Cardiac fibroblast (primary cell): ENCODE results near the gene INAFM2.
A peak's percentile ranks its signal among the peaks of the same experiment; 100 is the strongest.

Source experiments
- DNase-seq, 2 donors: peaks; one replicate each; pipeline versions ENCODE4 v3.0.0 to v3.0.0-alpha.2; 2010; ENCODE audit warnings: low read depth in 2 of 2
- H3K4me3 ChIP-seq, 2 donors: replicated peaks in 1 of 2; 1 replicate in 1 of 2; 2 replicates in 1 of 2; pipeline ENCODE4 v1.5.1; 2011; ENCODE audit warnings: low read depth in 2 of 2, low read length in 2 of 2, mild to moderate bottlenecking in 2 of 2, moderate library complexity in 1 of 2
- TF ChIP-seq, protein P1 (sequence below): IDR thresholded peaks from one replicate; pipeline ENCODE4 v1.5.1; 2011; ENCODE audit warnings: low read depth, mild to moderate bottlenecking, low read length, inconsistent platforms

The INAFM2 gene

GRCh38 chr15:40282869-40283614 is 40.5 kb upstream of the INAFM2 start, which contains the start of gene ANKRD63:
TSS of gene ANKRD63 (minus strand) at chr15:40283064. CDS start at chr15:40282586, 478 bp downstream.
- DNase-seq = no peak
- H3K4me3 ChIP-seq = peak within 1 kb of the TSS; percentile 33 to 37
- TF ChIP-seq, protein P1, sequence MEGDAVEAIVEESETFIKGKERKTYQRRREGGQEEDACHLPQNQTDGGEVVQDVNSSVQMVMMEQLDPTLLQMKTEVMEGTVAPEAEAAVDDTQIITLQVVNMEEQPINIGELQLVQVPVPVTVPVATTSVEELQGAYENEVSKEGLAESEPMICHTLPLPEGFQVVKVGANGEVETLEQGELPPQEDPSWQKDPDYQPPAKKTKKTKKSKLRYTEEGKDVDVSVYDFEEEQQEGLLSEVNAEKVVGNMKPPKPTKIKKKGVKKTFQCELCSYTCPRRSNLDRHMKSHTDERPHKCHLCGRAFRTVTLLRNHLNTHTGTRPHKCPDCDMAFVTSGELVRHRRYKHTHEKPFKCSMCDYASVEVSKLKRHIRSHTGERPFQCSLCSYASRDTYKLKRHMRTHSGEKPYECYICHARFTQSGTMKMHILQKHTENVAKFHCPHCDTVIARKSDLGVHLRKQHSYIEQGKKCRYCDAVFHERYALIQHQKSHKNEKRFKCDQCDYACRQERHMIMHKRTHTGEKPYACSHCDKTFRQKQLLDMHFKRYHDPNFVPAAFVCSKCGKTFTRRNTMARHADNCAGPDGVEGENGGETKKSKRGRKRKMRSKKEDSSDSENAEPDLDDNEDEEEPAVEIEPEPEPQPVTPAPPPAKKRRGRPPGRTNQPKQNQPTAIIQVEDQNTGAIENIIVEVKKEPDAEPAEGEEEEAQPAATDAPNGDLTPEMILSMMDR = no peak

DNA sequence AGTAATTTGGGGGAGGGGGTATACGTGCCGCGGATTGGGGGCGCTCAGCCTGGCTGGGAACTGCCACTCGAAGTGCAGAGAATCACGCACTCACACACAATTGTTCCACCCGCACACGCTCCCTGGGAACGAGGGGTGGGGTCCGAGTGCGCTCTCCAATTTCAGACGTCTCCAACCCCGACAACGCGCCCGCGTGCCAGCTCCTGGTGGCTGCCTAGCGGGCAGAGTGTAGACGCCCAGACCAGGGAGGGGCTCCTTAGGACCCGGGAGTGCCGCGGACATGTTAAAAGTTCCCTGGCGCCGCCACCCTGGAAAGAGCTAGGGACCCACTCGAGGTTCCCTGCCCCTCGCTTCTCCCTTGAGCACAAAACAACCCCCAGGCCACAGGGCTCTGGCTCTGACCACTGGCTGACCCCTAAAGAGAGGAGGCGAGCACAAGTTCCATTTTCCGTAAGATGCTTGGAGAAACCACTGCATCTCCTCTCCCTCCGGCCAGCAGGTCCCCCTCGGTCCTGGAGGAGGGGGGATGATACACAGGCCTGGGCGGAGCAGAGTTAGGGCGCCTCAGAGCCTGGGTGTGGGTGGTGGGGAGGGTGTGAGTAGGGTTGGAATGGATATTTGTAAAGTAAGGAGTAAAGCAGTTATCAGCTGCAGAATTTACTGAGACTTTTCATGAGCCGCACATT is 39.7 kb upstream of the INAFM2 start:
- DNase-seq = no peak
- no peak overlapping the region for H3K4me3 ChIP-seq
- TF ChIP-seq, protein P1 = no peak

DNA sequence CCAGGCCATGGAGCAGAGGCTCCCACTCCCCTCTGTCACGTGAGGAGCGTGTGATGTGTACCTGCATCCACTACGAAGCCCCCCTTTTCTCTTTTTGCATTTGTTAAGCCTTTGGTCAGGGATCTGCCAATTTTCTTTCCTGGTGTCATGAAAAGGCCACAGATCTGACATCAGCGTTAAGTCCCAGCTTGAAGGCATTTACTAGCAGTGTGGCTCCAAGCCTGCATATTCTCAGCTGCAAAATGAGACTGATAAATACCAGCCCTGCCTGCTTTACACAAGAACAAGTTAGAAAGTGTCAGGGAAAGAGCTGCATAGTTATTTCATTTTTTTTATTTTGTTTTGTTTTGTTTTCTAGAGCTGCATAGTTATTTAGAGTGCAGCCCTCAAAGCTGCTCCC is 38.3 kb upstream of the INAFM2 start:
- no peak overlapping the region for H3K4me3 ChIP-seq
- DNase-seq = peak in 1 of 2 donors; percentile 48
- TF ChIP-seq, protein P1 = no peak

- H3K4me3 ChIP-seq = no peak overlapping the region
- TF ChIP-seq, protein P1 = no peak
- no peak for DNase-seq
Measured at GRCh38 chr15:40285554-40286011, 37.9 kb upstream of the INAFM2 start.

DNA sequence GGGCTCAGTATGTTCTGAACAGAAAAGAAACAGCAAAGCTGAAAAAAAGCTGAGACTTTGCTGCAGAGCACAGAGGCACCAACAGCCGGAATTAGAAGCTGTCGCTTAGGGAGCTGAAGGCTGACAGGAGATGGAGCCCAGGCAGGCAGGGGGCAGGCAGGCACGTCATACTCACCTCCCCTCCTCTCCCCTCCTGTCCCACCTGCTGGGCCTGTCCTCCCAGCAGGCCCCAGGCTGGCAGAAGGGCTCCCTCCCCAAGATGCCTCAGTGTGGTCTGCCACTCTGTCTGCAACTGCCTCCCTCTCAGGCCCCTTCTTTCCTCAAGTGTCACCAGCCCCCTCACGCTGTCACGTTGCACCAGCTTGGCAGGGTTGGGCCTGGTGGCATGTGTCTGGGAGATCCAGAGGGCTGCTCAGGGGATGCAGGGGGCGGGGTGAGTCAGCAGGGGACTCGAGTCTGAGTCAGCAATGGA is 37.4 kb upstream of the INAFM2 start:
- DNase-seq = no peak
- no peak overlapping the region for H3K4me3 ChIP-seq
- TF ChIP-seq, protein P1 = no peak

DNA sequence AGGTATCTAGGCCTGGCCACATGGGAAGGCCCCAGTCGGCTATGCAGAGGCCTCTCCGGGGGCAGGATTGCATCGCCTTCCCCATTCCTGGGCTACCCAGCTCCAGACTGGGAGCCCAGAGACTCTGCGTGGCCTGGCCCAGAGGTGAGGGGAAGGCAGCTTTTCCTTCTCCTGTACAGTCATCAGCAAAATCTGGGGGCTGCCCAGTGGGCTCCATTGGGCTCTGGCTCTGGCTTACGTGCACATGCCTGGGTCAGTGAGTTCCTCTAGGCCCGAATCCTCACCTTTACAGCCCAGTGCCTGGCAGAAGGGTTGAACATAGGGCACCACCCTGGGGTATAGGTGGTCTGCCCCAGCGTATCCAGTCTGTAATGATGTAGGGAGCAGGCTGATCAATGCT is 36.7 kb upstream of the INAFM2 start:
- TF ChIP-seq, protein P1 = no peak
- DNase-seq = no peak
- no peak overlapping the region for H3K4me3 ChIP-seq
